Measurements from ENCODE around the gene MESP2.

Gene MESP2

DNA sequence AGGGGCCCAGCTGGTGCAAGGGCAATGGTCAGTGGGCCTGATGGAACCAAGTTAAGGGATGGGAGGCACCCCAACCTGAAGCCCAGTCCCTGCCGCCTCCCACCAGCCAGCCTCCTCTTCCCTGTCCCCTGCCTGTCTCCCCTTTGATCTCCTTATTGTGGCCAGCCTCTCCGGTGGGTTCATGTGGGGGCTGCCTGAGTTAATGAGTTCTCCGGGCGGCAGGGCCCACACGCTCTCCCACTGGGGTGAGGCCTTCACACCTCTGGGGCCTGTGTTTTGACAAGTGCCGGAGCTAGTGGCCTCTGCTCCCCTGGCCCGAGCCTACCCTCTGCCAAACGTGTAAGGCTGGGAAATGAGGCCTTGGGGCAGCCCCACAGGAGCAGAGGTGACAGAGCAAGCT is 17.8 kb upstream of the MESP2 start:
- DNase-seq = no peak

DNA sequence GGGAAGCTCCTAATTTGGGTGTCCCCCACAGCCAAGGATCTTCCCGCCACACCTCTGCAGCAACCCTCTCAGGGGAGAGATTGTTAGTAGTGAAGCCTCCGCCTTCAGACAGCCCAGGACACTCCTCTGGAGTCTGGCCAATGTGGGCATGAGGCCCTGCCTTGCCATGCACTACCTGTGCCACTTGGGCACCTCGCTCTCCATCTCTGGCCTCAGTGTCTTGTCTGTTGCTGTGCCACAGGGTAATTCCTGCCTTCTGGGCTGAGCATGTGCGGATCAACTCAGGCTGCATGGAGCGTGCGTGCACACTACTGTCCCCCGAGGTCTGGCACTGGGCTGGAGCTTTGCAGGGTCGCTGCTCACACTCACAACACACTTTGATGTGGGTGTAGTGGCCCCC is 17.2 kb upstream of the MESP2 start:
- DNase-seq = no peak

DNA sequence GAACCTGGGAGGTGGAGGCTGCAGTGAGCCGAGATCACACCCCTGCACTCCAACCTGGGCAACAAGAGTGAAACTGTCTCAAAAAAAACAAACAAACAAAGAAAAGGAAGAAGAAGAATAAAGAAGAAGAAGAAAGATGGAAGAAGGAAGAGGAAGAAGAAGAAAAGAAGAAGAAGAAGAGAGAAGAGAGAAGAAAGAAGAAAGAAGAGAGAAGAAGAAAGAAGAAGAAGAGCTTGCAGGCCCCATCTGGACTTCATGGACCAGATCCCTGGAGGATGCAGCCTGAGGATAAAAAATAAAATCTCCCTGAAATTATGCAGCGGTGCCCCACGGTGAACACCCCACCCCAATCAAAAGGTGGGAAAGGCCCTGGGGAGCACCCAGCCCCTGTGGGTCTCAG is 16.3 kb upstream of the MESP2 start:
- no peak for DNase-seq

DNA sequence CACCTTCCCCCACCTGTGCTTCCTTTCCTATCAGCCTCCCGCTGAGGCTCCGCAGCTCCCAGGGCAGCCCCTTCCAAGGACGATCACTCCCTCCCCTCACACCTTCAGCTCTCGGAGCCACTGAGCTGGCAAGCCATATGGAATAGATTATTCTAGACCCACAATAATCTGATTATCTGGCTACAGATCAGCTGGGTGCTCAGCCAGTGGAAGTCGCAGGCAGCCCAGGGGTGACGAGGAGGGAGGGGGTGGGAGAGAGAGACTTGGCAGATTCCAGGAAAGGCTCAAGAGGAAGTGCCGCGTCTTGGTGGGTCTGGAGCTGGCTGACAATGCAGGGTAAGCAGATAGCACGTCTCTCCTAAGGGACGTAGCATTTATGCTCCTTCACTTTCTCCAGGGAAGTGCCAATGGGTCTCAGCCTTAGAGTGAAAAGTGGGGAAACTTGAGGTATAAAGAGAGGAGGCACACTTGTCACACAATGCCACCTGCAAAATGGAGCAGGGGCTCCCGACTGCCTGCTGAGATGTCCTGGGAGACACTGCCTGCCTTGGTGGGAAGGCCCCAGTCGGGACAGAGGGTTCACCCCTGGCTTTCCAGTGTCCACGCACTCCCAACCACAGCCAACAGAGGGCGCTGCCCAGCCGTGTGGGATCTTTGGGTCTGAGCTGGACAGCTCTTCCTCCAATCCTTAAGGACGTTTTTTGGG is 15.7 kb upstream of the MESP2 start:
- DNase-seq = peak; percentile 34

DNA sequence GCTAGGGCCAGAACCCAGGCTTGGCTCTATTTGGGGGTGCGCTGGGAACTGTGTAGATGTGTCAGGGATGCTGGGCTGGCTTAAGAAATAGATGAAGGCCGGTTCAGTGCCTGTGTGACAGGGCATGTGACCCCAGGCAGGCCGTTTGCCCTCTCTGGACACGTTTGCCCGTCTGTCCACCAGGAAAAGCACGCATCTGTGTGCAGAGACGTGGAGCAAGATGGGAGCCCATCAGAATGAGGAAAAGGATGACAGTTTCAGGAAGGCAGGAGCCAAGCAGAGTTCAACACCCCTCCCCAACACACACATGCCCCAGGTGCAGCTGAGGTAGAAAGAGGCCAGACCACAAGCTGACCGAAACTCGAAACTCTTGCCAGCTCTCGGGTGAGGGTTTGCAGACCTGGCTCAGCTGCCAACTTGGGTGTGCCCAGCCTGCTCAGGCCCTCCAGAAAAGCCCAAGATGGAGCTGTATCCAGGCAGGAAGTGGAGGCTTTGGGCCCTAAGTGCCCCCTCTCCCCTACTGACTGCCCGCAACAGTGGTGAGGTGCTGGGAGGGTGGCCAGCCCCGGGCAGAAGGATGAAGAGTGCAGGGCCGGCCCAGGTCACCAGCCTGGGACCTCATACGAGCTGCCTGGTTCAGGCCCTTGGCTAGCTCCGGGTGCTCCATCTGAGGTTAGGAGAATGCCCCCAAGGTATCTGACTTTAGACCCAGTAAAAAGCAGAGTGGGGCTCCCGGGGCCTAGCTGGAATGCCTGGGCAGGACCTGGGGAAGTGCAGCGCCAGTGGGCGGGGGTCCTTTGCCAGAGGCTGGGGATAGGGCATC is 14.9 kb upstream of the MESP2 start:
- DNase-seq = no peak

DNA sequence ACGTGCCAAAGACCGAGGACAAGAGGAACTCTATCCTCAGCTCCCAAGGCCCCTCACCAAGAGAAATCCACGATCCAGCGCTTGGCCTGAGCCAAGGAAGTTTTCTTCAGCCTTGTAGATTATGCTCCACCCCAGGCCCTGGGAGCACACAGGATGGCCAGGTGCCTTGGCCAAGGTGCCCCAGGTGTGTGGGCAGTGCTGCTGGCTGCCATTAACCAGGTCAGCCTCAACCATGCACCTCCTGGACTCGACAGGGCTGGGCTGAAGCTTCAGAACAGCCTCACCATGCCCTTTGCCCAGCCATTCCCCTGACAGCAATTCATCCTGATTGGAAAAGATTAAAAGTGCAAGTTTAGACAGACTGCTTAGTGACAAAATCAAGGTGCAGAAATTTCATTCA is 14.2 kb upstream of the MESP2 start:
- DNase-seq = no peak

DNA sequence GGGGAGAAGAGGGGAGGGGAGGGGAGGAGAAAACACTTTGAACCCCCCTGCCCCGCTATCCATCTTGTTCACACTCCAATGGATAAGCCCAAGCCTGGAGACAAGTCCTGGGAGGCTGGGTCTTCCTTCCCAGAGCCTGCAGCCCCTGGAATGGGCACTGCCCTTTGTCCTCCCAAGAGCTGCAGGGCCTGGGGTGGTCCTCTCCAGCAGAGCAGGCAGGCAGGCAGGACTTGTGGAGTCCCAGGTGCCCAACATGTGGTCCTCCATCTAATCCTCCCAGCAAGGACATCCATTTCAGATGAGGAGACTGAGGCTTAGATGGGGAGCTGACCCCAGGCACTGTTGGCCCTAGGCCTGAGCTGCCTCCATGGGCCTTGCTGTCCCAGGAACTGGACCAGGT is 10.4 kb upstream of the MESP2 start:
- no peak for DNase-seq

DNA sequence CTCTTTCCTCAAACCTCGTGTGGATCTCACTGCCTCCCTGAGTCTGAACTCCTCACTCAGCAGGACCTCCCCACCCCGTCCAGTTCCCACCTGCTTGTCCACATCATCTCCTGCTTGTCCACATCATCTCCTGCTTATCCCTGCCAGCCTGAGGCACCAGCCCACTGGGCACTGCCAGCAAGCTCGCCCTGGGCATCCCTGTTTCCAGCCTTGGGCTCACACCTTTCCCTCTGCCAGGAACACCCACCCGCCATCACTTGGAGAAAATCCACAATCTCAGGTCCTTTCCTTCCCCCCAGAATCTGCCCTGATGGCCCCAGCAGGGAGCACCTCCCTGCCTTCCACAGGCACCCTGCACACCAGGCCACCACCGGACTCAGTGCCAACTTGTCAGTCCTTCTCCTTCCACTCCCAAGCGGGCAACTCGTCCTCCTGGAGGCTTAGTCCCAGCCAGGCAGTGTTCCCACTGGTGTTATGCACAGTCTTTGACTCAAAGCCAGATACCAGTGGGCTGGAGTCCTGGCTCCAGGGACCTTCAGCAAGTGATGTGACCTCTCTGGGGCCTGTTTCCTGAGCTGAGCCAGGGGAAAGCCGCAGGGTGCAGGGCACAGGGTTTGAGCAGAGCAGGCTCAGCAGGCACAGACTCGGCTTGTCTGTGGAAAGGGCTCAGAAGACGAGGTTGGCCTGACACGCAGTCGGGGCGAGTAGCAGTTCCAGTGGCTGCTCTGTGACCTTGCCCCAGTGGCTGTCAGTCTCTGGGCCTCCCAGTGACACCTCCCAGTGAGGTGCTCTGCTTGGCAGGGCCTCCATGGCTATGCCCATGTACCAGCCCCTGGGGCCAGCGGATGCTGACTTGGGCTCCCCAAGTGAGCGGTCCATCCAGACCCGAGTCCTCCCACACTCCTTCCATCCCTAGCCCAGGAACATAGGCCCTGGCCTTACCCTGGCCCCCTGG is 9.5 kb upstream of the MESP2 start:
- no peak for DNase-seq

DNA sequence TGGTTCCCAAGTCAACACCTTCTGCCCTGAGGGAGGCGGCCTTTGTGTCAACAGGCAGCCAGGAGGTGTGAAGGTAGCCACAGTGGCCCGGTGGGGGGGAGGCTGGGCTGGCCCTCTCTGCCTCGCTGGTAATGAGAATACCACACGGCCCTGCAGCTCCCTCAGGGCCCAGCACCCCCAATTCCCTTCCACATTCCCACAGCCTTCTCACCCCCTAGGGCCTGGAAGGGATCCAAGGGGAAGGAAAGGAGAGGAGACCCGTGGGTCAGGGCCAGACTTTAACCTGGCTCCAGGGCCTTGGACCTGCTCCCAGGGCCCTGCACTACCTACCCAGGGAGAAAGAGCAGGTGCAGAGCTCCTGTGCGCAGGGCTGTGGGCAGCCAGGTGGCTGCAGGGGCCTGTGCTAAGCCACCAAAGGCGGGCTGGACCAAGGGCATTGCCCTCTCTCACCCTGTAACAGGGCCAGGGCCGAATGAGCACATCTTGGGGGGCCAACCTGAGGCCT is 8.7 kb upstream of the MESP2 start:
- no peak for DNase-seq

DNA sequence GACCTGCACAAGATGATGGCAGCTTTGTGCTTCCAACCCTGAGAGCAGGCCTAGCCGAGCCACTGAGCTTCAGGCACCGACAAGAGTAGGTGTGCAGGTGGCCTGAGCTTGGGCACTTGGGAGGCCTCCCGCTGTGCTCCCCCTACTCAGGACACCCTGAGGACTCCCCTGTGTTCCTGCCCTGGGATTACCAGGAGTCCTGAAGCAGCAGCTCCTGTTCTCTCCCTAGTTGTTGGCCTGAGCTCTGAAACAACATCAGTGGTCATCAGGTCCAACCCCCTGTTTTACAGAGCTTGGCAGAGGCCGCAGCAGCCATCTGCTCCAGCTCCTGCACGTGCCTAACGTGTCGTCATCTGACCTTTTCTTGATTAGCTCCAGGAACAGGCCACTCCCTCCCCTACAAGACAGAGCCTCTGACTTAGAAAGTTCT is 8.0 kb upstream of the MESP2 start:
- no peak for DNase-seq

DNA sequence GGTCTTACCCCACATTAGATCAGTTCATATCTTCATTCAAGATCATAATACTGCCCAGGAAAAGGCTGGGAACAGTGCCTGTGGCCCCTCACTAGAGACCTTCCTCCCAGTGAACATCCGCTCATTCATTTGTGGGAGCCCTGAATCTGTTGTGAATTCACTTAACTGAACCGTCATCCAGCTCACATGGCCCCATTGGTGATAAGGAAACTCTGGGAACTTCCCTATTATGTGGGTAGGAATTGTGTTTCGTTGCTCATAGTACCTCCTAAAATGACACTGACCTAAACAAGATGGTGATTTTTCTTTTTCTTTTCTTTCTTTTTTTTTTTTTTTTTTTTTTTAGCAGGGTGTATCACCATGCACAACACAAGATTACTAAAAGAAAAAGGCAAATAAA is 6.8 kb upstream of the MESP2 start:
- no peak for DNase-seq

DNA sequence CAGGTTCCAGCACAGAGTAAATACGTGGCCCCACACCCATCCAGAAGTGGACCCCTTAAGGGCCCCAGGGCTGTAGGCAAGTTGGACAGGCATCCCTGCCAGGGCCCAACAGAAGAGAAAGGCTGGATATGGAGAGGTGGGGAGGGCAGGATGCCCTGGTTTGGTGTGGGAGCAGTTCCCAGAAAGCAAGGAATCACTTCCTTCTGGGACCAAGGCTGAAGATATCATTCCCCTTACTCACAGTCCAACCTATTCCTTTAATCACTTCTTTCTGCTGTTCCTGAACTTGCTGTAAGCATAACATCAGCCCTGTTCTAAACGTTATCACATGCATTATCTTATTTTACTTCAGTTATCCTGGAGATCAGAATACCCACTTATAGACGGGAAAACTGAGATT is 6.1 kb upstream of the MESP2 start:
- no peak for DNase-seq

DNA sequence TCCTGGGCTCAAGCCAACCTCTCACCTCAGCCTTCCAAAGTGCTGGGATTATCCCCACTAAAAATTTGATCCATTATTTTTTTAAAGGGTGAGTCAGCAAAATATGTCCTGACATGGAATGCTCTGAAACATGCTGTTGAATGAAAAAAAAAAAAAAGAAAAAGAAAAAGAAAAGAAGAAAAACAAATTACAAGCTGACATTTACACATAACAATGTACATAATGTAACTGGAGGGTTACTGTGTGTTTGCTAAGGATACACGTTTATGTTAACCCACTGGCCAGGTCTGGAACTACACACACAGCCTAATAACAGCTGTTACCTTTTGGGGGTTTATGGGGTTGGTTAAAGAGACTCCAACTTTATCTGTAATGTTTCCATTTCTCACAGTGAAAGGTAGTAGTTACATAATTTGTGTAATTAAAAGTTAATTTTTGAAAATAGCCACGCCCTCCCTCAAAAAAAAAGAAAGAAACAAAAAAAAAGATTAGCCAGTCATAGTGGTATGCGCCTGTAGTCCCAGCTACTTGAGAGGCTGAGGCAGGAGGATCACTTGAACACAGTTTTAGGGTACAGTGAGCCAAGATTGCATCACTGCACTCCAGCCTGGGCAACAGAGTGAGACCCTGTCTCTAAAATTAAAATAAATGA is 3.1 kb upstream of the MESP2 start:
- peak; percentile 27 for DNase-seq

DNA sequence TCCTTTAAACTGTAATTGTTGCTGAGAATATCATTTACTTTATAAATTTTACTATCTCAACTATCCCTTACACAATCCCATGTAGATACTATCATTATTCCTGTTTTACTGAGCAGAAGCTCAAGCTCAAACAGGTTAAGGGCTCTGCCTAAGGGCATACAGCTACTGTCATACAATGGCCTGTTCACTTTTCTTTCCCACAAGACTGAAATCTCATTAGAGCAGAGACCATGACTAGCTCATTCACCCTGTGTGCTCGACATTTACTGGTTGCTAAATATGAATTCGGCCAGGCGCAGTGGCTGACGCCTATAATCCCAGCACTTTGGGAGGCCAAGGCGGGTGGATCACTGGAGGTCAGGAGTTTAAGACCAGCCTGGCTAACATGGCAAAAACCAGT is 1.6 kb upstream of the MESP2 start:
- no peak for DNase-seq

DNA sequence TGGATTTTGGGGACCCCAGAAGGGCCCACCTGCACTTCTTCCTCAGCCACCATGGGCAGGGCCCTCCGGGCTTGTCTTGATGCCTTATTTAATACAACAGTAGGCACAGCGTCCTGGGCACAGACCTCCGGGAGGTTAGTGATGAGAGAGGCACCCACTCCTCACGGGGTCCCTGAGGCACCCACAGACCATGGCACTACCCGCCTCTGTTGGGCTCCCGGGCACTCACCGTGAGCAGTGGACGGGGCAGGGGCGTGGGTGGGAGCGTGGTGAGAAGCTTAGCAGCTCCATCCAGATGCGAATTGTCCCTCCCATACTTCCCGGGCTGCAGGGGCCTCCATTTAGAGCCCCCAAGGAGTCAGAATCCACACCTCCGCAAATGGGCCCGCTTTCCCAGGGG is 317 bp upstream of the MESP2 start:
- DNase-seq = no peak

DNA sequence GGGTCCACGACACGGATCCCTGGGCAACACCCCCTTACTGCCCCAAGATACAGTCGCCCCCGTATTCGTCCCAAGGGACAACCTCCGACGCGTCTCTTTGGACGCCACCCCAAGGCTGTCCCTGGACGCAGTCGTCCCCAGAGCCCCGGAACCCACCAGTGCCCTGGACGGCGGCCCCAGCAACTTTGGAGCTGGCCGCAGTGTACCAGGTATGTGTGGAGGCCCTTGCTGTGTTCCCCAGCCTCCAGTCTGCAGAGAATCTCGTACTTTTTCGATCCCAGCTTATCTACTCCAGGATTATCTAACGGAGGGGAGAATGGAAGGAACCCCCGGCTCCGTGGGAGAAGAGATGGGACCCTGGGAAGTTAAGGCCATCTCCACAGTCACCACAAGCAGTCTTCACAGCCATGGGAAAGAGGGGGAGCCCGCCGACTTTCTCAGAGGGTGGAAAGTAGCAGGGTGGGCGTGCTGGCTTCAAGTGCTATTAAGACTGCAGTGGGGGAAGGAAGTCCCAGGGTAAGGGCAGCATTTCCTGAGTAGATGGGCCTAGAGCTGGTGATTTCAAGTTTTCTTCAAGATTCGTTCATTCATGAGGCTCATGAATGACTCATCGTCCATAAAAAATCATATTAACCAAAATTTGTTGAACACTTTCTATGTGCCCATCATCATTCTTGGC is 1.1 kb downstream of the MESP2 start:
- no peak for DNase-seq

DNA sequence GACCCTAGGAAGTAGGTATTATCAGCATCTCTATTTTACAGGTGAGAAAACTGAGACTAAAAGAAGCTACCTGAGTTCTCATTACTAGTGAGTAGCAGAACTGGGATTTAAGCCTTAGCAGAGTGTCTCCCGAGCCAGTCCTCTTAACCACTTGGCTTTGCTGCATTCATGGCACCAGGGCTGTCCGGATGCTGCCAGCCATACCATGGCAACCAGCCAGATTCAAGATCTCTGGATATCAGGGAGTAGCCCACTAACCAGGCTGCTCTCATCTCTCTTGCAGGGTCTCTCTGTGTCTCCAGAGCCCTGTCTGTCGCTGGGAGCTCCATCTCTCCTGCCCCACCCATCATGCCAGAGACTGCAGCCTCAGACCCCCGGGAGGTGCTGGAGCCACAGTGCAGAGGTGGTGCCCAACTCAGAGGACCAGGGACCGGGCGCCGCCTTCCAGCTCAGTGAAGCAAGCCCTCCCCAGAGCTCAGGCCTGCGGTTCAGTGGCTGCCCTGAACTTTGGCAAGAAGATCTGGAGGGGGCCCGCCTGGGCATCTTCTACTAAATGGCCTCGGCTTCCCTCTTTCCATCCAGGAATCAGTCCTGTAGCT is 1.7 kb downstream of the MESP2 start:
- no peak for DNase-seq

DNA sequence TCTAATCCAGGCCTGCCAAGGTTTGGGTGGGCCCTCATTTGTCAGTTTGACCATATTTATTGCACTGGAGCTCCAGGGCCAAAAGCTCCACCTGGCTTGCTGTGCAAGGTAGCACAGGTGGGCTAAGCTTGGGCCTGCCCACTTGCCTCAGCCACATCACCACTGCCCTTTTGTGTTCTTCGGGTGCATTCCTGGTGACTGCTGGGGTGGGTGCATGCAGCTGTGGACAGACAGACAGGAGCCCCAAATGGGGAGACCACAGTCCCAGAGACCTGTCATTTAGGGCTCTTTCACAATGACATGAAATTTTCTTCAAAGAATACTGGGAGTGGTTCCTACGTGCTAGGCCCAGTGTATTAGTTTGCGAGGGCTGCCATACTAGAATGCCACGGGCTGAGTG is 2.7 kb downstream of the MESP2 start:
- DNase-seq = no peak

DNA sequence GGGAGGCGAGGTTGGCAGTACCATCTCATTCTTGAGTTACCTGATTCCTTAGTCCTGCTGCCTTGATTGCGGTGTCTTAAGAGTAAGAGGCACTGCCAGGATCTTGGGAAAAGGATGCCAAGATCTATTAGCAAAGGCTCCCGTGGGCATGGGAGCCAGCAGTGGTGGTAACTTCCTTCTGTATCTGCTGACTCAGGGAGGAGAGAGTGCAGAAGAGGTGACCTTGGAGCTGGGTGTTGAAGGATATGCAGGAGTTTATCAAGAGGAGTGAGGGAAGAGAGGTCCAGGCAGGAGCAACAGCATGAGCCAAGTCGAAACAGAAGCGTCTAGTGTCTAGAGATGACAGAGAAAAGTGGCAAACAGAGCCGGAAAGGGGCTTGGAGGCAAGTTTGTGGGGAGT is 4.5 kb downstream of the MESP2 start:
- DNase-seq = no peak

DNA sequence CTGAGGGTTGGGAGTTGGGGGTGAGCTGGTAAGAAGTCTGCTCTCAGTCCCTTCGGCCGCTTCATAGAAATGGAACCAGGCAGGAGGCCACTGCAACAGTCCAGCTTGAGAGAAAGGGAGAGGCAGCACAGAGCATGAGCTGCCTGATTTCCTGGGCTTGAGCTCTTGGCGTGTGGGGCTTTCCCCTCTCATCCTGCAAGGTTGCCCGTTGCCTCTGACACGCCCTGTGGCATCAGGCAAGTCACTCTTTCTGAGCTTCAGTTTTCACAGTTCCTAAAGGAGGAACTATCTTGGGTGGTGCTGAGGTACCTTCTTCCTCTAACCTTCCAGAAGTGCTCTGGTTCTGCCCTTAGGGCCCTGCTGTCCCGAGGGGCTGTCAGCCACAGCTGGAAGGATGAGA is 4.9 kb downstream of the MESP2 start:
- no peak for DNase-seq

DNA sequence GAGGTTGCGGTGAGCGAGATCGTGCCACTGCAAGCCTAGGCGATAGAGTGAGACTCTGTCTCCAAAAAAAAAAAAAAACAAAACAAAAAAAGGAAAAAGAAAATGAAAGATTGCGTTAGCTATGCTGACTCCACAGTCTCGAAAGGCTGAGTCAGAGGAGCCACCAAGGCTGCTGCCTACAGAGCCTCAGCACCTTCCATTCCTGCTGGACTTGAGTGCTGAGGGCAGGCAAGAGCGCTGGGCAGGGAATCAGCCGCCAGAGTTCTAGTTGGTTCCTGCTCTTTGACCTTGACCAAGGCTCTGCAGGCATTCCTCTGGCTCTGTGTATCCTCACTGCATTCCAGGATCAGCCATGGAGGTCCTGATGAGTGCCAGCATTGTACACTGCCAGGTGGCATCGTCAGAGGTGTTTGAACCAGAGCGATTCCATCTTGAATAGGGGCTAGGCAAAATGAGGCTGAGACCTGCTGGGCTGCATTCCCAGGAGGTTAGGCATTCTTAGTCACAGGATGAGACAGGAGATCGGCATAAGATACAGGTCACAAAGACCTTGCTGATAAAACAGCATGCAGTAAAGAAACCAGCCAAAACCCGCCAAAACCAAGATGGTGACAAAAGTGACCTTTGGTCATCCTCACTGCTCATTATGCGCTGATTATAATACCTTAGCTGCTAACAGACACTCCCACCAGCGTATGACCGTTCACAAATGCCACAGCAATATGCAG is 5.9 kb downstream of the MESP2 start:
- DNase-seq = peak; percentile 41

Data from HCEC 1CT (cell line).